NCI-H524 treated with DMSO at 0.1 percent for 48 hours (cell line): Measurements from ENCODE around the gene ENPEP.

ENCODE experiments used
- DNase-seq: peaks from one replicate; lab custom pipeline; 2025; lab: John Stamatoyannopoulos, UW

ENPEP gene

GRCh38 chr4:110610620-110610939 is 134.6 kb downstream of the ENPEP start:
- no peak for DNase-seq

GRCh38 chr4:110610940-110611831 is 135.2 kb downstream of the ENPEP start:
- no peak for DNase-seq

GRCh38 chr4:110611968-110612447 is 136.1 kb downstream of the ENPEP start:
- DNase-seq: no peak

DNA sequence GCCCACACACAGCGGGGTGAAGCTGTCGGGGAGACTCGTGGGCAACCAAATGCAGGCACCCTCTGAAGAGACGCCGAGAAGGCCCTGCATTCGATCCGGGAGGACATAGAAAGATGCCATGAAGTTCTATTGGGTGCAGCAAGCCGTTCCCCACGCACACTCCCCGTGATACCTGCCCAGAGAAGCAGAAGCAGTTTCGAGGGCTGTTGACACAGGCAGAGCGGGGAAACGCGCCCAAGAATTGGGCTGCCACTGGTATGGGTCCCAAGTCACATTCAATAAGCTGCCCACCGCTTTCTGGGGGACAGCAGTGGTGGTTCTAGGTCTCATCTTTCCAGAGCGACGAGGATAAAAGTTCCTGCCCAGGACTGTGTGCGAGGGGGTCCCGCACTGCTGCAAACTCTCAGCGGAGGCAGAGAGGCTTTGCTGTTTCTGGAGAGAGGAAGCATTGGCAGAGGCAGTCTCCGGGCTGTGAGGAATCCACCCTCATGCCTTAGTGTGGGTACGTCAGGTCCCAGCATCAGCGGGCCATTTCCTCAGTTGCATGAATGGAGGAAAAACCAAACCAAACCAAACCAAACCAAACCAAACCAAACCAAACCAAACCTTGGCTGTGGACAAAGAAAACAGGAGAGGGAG is 136.8 kb downstream of the ENPEP start:
- DNase-seq: no peak

GRCh38 chr4:110613745-110614144 is 137.8 kb downstream of the ENPEP start:
- no peak for DNase-seq

GRCh38 chr4:110614173-110614963 is 138.4 kb downstream of the ENPEP start:
- no peak for DNase-seq
